H1 (cell line): ENCODE measurements around the gene BCAS3. TPM values are rescaled to one million over a fixed set of nuclear protein-coding genes. Genes with fewer than 3 reads are reported as not detected.

ENCODE experiments used
- CHD7 ChIP-seq: fragments of 300-600 bp; sonication (generic); IDR thresholded peaks from 2 replicates; pipeline ENCODE4 v1.7.1; 2012; ENCODE audit warnings: low read length, moderate library complexity, mild to moderate bottlenecking, inconsistent platforms; ENCODE audit not compliant: insufficient replicate concordance
- polyA plus RNA-seq, 7 experiments: library from polyadenylated mRNA; depleted of rRNA in 3 of 7; stranded (reverse) in 5 of 7; unstranded in 2 of 7; fragments of >200 nt in 5 of 7; fragments of 200-250 nt in 2 of 7; gene quantifications; 1 replicate in 5 of 7; 2 replicates in 1 of 7; 4 replicates in 1 of 7; pipeline versions ENCODE4 v1.2.1 to v1.2.3, GENCODE V29; 2011 to 2013; ENCODE audit warnings: missing spikeins in 2 of 7, mixed read lengths in 2 of 7
- total RNA-seq: library from RNA; stranded (reverse); fragmentation: NEBNext Ultra II Directional; extraction: Animal tissue kit (Norgen Biotek cat#: 25700); gene quantifications from 2 replicates; pipeline ENCODE4 v1.2.1, GENCODE V29; 2021

BCAS3 gene
- total and polyA plus RNA-seq, 2 of the 8 experiments (the other 6 are each of a cell fraction or from before 2014, with no cell fraction given): 9.9 to 13.3 TPM

GRCh38 chr17:61230461-61230860, 552.8 kb downstream of the BCAS3 start (continued):
- no peak for TF ChIP-seq CHD7
